Measurements from ENCODE around the gene CD300C. TPM values are rescaled to one million over a fixed set of nuclear protein-coding genes. Genes with fewer than 3 reads are reported as not detected.
A peak's percentile ranks its signal among the peaks of the same experiment; 100 is the strongest.

CD300C gene
- total and polyA plus RNA-seq, 4 donors = 0.28 to 2.9 (median 1.6) TPM

DNA sequence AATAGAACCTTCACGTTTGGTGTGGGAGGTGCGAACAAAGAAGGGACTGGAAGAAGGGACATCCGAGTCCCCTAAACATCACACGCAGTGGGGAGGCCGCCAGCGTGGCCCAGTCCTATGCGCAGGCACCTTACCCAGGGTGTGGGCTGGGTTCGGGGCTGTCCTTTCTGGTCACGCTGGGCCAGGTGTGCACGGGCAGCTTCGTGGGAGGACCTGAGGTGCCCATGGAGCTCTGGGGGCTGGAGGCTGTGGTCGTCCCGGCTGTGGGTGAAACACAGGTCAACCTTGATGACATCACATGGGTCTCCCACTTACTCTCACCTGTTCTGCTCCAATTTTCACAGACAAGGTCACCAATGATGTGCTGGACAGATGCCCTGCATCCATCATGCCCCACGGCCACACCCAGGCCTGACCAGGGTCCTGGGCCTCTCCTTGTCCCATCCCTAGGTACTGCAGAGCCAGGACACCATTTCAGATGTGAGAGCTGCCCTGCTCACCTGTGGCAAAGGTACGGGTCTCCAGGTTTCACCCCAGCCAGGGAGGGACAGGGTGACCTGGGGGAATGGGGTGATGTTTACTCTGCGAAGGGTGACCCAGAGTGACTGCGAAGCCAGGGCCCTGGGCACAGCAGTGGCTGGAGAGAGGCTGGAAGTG is 3.1 kb downstream of the CD300C start:
- intact Hi-C loops (cut with DNase I) = no loop called here
- no peaks in the 10 kb centered on the region for H3K9me3 ChIP-seq (ENCODE audit: control insufficient read depth, low read length)
- 83 to 85% methylated on average over 17 of the region's 17 CpGs for WGBS, 2 donors
- peak in 1 of 2 donors; percentile 35 for DNase-seq
- ATAC-seq (ENCODE audit: low FRiP score) = no peak
- H3K4me1 ChIP-seq (ENCODE audit: control insufficient read depth in 1 of 2, insufficient read depth in 2 of 2, low read length in 2 of 2) = no peaks in the 10 kb centered on the region
- no peaks in the 10 kb centered on the region for H3K27me3 ChIP-seq (ENCODE audit: control insufficient read depth in 1 of 2, insufficient read depth in 2 of 2, low read length in 1 of 2)
- H3K4me3 ChIP-seq (ENCODE audit: low read length in 2 of 2) = no peak overlapping the region
- H3K36me3 ChIP-seq (ENCODE audit: control insufficient read depth in 1 of 2, insufficient read depth in 2 of 2, low read length in 1 of 2) = no peaks in the 10 kb centered on the region
- H3K27ac ChIP-seq (ENCODE audit: low read depth in 1 of 2, low read length in 2 of 2) = no peak overlapping the region

DNA sequence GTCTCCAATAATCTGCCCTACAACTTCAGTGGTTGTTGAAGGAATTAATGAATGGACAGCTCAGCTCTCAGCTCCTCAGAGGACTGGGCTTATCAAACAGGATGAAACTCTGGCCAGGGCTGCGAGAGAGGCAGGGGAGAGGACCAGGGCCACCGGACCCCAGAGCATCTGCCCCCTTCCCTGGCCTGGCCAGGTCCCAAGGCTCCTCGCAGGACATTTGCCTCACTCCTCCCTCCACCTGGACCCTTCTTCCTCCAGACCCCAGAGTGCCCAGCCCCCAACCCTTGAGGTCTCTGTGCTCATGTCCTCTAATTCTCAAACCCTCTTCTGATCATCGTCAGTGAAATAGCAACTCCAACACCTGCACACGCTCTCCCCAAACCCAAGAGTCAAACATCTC is 3.7 kb downstream of the CD300C start:
- 81 to 86% methylated on average over 5 of the region's 5 CpGs for WGBS, 2 donors
- DNase-seq = peak in 1 of 2 donors; percentile 20

DNA sequence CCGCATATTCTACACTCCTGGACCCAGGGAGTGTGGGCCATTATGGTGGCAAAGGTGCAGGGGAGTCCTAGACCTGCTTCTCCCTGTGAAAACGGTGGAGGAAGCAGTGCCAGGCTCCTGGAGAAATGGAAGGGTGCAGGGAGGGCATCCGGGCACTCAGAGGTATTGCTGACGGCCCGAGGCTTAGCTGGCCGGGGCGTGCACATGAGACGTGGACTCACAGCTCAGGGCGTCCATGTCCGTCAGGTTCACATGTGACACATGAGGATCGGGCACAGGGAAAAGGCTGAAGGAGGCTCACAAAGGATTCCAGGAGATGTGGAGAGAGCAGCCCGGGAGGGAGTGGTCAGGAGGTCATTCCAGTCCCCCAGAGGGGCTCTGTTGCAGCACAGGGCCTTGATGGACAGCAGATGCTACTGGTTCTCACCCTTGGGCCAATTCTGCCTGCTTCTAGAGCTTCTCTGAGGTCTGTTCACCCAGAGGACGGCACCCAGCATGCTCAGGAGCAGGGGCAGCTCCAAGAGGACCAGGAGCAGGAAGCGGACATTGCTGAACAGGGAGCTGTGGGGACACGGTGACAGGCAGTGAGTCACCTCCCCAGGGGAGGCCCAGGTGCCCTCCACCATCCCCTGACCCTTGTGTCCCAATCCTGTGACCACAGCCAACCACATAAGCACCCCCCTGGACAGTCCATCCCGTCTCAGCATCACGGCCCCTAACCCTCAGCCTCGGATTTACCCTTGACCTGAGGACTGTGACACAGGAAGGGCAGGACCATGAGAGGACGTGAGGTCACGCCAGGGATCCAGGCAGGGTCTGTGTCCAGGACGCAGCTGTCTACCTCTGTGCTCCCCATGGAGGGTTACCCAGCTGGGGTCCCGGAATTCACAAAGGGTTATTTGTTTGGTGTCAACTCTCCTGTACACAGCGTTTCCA is 4.5 kb downstream of the CD300C start:
- no peaks in the 10 kb centered on the region for H3K4me1 ChIP-seq (ENCODE audit: control insufficient read depth in 1 of 2, insufficient read depth in 2 of 2, low read length in 2 of 2)
- peak in 1 of 2 donors; percentile 34 for DNase-seq
- intact Hi-C loops (cut with DNase I) = no loop called here
- no peak for ATAC-seq (ENCODE audit: low FRiP score)
- no peaks in the 10 kb centered on the region for H3K36me3 ChIP-seq (ENCODE audit: control insufficient read depth in 1 of 2, insufficient read depth in 2 of 2, low read length in 1 of 2)
- H3K27ac ChIP-seq (ENCODE audit: low read depth in 1 of 2, low read length in 2 of 2) = no peak overlapping the region
- H3K9me3 ChIP-seq (ENCODE audit: control insufficient read depth, low read length) = no peaks in the 10 kb centered on the region
- WGBS, 2 donors = 69 to 70% methylated on average over 23 of the region's 23 CpGs
- no peak overlapping the region for H3K4me3 ChIP-seq (ENCODE audit: low read length in 2 of 2)
- H3K27me3 ChIP-seq (ENCODE audit: control insufficient read depth in 1 of 2, insufficient read depth in 2 of 2, low read length in 1 of 2) = no peaks in the 10 kb centered on the region

More for the DNA sequence above, 3.7 kb downstream of the CD300C start:
- Histone ChIP-seq H3K4me3 (ENCODE audit: low read length in 2 of 2) (no peak overlapping the region), H3K9me3 (ENCODE audit: control insufficient read depth, low read length) (no peaks in the 10 kb centered on the region), H3K4me1 (ENCODE audit: control insufficient read depth in 1 of 2, insufficient read depth in 2 of 2, low read length in 2 of 2) (no peaks in the 10 kb centered on the region), H3K36me3 (ENCODE audit: control insufficient read depth in 1 of 2, insufficient read depth in 2 of 2, low read length in 1 of 2) (no peaks in the 10 kb centered on the region), H3K27me3 (ENCODE audit: control insufficient read depth in 1 of 2, insufficient read depth in 2 of 2, low read length in 1 of 2) (no peaks in the 10 kb centered on the region), H3K27ac (ENCODE audit: low read depth in 1 of 2, low read length in 2 of 2) (no peak overlapping the region)
- no peak for ATAC-seq (ENCODE audit: low FRiP score)
- intact Hi-C loops (cut with DNase I) = no loop called here

DNA sequence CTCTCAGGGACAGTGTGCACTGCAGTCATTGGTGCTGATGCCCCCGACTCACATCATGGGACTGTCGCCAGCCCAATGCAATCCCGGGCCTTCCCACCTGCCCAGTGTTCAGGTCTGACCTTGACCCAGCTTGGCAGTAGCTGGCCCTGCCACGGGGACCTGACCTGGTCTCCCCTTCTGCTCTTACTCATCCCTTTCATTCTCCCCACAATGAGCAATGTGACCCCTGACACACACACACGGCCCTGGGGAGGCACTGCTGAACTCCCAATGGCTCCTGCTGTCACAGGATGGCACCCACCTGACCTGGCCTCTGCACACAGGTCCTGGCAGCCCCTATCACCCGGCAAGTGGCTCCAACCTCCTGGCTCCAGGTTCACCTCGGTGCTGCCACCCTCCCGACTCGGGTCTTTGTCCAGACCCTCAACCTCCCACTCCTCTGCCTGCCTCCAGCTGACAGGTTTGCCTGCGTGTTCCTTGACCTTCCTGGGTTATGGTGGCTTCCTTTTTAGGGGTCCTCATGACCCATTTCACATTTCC is 6.6 kb downstream of the CD300C start:
- Histone ChIP-seq H3K27ac (ENCODE audit: low read depth in 1 of 2, low read length in 2 of 2) (no peak overlapping the region), H3K9me3 (ENCODE audit: control insufficient read depth, low read length) (no peaks in the 10 kb centered on the region), H3K36me3 (ENCODE audit: control insufficient read depth in 1 of 2, insufficient read depth in 2 of 2, low read length in 1 of 2) (no peaks in the 10 kb centered on the region), H3K4me1 (ENCODE audit: control insufficient read depth in 1 of 2, insufficient read depth in 2 of 2, low read length in 2 of 2) (no peaks in the 10 kb centered on the region), H3K27me3 (ENCODE audit: control insufficient read depth in 1 of 2, insufficient read depth in 2 of 2, low read length in 1 of 2) (no peaks in the 10 kb centered on the region), H3K4me3 (ENCODE audit: low read length in 2 of 2) (no peak overlapping the region)
- 74% methylated on average over 10 of the region's 10 CpGs for WGBS, 2 donors
- intact Hi-C loops (cut with DNase I) = no loop called here
- DNase-seq (peak in 1 of 2 donors; percentile 38), ATAC-seq (ENCODE audit: low FRiP score) (no peak)

DNA sequence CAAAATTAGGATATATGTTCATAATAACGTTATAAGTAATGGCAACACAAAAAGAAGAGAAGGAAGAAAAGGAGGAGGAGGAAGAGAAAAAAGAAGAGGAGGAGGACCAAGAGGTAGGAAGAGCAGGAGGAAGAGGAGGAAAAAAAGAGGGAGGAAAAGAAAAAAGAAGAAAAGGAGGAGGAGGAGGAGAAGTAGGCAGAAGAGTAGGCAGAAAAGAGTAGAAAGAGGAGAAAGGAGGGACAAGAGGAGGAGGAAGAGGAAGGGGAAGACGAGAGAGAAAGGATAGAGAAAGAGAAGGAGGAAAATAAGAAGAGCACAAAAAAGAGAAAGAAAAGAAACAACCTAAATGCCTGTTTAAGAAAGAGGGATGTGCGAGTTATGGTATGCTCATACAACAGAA is 9.0 kb downstream of the CD300C start:
- Histone ChIP-seq H3K9me3 (ENCODE audit: control insufficient read depth, low read length) (no peaks in the 10 kb centered on the region), H3K4me1 (ENCODE audit: control insufficient read depth in 1 of 2, insufficient read depth in 2 of 2, low read length in 2 of 2) (no peaks in the 10 kb centered on the region), H3K27ac (ENCODE audit: low read depth in 1 of 2, low read length in 2 of 2) (no peak overlapping the region), H3K36me3 (ENCODE audit: control insufficient read depth in 1 of 2, insufficient read depth in 2 of 2, low read length in 1 of 2) (no peaks in the 10 kb centered on the region), H3K27me3 (ENCODE audit: control insufficient read depth in 1 of 2, insufficient read depth in 2 of 2, low read length in 1 of 2) (no peaks in the 10 kb centered on the region), H3K4me3 (ENCODE audit: low read length in 2 of 2) (no peak overlapping the region)
- no peak for DNase-seq
- no peak for ATAC-seq (ENCODE audit: low FRiP score)
- intact Hi-C loops (cut with DNase I) = no loop called here
- WGBS, 2 donors = 72 to 73% methylated on average over 3 of the region's 3 CpGs

DNA sequence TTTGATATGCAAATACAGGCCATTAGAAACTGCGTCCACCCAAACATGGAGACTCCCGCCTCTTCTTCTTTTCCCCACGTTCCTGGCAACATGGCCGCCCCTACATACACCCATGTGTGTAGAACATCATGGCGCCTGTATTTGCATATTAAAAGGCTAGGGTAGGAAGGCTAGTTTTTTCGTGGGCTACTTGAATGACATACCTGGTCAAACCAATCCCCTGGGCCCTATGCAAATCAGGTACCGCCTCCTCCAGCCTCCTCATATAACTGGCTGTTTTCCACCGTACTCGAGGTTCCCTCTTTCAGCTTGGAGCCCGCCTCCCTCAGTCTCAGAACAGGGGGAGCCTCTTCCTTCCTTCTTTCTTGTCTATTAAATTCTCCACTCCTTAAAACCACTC is 13.8 kb downstream of the CD300C start:
- 73 to 77% methylated on average over 10 of the region's 10 CpGs for WGBS, 2 donors
- intact Hi-C loops (cut with DNase I) = no loop called here
- Histone ChIP-seq H3K27ac (ENCODE audit: low read depth in 1 of 2, low read length in 2 of 2) (no peak overlapping the region), H3K4me3 (ENCODE audit: low read length in 2 of 2) (no peak overlapping the region), H3K9me3 (ENCODE audit: control insufficient read depth, low read length) (no peaks in the 10 kb centered on the region), H3K27me3 (ENCODE audit: control insufficient read depth in 1 of 2, insufficient read depth in 2 of 2, low read length in 1 of 2) (no peaks in the 10 kb centered on the region), H3K4me1 (ENCODE audit: control insufficient read depth in 1 of 2, insufficient read depth in 2 of 2, low read length in 2 of 2) (no peaks in the 10 kb centered on the region), H3K36me3 (ENCODE audit: control insufficient read depth in 1 of 2, insufficient read depth in 2 of 2, low read length in 1 of 2) (no peaks in the 10 kb centered on the region)
- DNase-seq = peak; percentile 66 to 83
- ATAC-seq (ENCODE audit: low FRiP score) = peak; percentile 57

DNA sequence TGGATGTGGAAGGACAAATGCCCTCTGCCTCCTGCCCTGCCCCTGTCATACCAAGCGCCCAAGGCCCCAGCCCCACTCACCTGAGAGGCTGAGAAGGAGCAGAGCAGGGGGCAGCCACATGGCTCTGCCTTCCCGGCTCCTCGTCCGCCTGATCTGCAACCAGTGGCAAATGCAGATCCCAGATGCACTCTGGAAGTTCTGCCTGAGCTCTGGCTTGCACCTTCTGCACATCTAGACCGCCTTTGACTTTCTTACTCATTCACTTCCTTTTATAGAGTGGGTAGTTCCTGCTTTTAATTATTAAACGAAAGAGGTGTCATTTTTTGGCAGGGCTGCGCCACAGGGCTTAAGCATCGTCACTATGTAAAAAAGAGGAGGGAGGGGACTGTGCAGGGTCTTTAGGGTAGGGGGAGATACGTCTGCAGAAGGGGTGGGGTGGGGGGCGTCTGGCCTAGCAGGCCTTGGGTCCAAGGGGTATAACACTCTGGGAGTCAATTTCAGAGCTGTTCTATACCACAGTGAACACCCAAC is 14.6 kb downstream of the CD300C start, which contains the start of gene CD300LB:
Gene CD300LB (minus strand): TSS at position 245 of the 531 bp plus-strand sequence. CDS start 125 bp downstream, at position 120.
- H3K27ac ChIP-seq (ENCODE audit: low read depth in 1 of 2, low read length in 2 of 2) = no peak within 1 kb of the TSS
- H3K4me3 ChIP-seq (ENCODE audit: low read length in 2 of 2) = no peak within 1 kb of the TSS
- no peaks in the 10 kb centered on the region for H3K4me1 ChIP-seq (ENCODE audit: control insufficient read depth in 1 of 2, insufficient read depth in 2 of 2, low read length in 2 of 2)
- ATAC-seq (ENCODE audit: low FRiP score) = no peak
- WGBS, 2 donors = 64 to 65% methylated on average over 10 of the region's 10 CpGs
- peak; percentile 45 to 64 for DNase-seq
- no peaks in the 10 kb centered on the region for H3K9me3 ChIP-seq (ENCODE audit: control insufficient read depth, low read length)
- intact Hi-C loops (cut with DNase I) = no loop called here
- no peaks in the 10 kb centered on the region for H3K27me3 ChIP-seq (ENCODE audit: control insufficient read depth in 1 of 2, insufficient read depth in 2 of 2, low read length in 1 of 2)
- no peaks in the 10 kb centered on the region for H3K36me3 ChIP-seq (ENCODE audit: control insufficient read depth in 1 of 2, insufficient read depth in 2 of 2, low read length in 1 of 2)

DNA sequence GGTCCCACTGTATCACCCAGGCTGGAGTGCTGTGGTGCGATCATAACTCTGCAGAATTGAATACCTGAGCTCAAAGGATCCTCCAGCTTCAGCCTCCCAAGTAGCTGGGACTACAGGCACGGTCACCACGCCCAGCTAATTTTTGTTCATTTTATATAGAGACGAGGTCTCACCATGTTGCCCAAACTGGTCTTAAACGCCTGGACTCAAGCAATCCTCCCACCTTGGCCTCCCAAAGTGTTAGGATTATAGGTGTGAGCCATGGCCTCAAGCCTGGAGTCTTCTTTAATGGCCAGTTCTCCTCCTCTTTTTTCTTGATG is 15.1 kb downstream of the CD300C start:
- WGBS, 2 donors = 60 to 76% methylated on average over 5 of the region's 5 CpGs
- Histone ChIP-seq H3K4me3 (ENCODE audit: low read length in 2 of 2) (no peak overlapping the region), H3K27me3 (ENCODE audit: control insufficient read depth in 1 of 2, insufficient read depth in 2 of 2, low read length in 1 of 2) (no peaks in the 10 kb centered on the region), H3K4me1 (ENCODE audit: control insufficient read depth in 1 of 2, insufficient read depth in 2 of 2, low read length in 2 of 2) (no peaks in the 10 kb centered on the region), H3K9me3 (ENCODE audit: control insufficient read depth, low read length) (no peaks in the 10 kb centered on the region), H3K27ac (ENCODE audit: low read depth in 1 of 2, low read length in 2 of 2) (no peak overlapping the region), H3K36me3 (ENCODE audit: control insufficient read depth in 1 of 2, insufficient read depth in 2 of 2, low read length in 1 of 2) (no peaks in the 10 kb centered on the region)
- peak; percentile 2 to 4 for DNase-seq
- intact Hi-C loops (cut with DNase I) = no loop called here
- ATAC-seq (ENCODE audit: low FRiP score) = no peak
